NT2/D1 (cell line): ENCODE measurements around the gene TCP11.

ENCODE experiments used
- YY1 ChIP-seq: IDR thresholded peaks from 2 replicates; pipeline ENCODE4 v1.6.1; 2011; ENCODE audit not compliant: insufficient read length, insufficient read depth
- ZNF274 ChIP-seq: IDR thresholded peaks from 2 replicates; pipeline ENCODE4 v1.6.1; 2011; ENCODE audit warnings: mild to moderate bottlenecking, low read depth, low read length

GRCh38 chr6:35174088-35174434 lies 32.9 kb upstream of the TCP11 start:
- TF ChIP-seq ZNF274 = no peak
- no peak for TF ChIP-seq YY1
